H1 (cell line): Measurements from ENCODE around the gene SHPK. TPM values are rescaled to one million over a fixed set of nuclear protein-coding genes. Genes with fewer than 3 reads are reported as not detected.

Source experiments
- CTCF ChIA-PET: fragments of 300-600 bp; sonication (Branson Sonifier 250); formaldehyde crosslinking; loops from one replicate; lab custom pipeline; 2021; ENCODE audit not compliant: partially characterized antibody; lab: Charles Lee
- POLR2A ChIA-PET: fragments of 300-600 bp; sonication (Branson Sonifier 250); formaldehyde crosslinking; loops from one replicate; lab custom pipeline; 2021; ENCODE audit warnings: inconsistent platforms; ENCODE audit not compliant: partially characterized antibody; lab: Charles Lee
- DNase-seq, 2 experiments: peaks; one replicate each; pipeline versions ENCODE4 v3.0.0 to v3.0.0-alpha.2; 2010 to 2022; ENCODE audit warnings: low spot score in 2 of 2, low read depth in 1 of 2, mixed read lengths in 1 of 2
- FAIRE-seq: peaks from 2 replicates; lab custom pipeline; 2011; peaks lifted over from hg19 to GRCh38; lab: Jason Lieb, UNC
- H2AFZ ChIP-seq: 2 replicates; pipeline ENCODE4 v1.8.1; 2012; ENCODE audit warnings: low read length, inconsistent platforms
- H2AK5ac ChIP-seq: 2 replicates; pipeline ENCODE4 v1.6.1; 2013; ENCODE audit warnings: low read depth, low read length
- H2BK120ac ChIP-seq: replicated peaks from 2 replicates; pipeline ENCODE3; 2013; ENCODE audit warnings: low read depth, low read length, inconsistent platforms
- H2BK12ac ChIP-seq: 2 replicates; pipeline ENCODE4 v1.6.1; 2013; ENCODE audit warnings: low read depth, low read length
- H2BK15ac ChIP-seq: 2 replicates; pipeline ENCODE4 v1.6.1; 2013; ENCODE audit warnings: low read length
- H2BK20ac ChIP-seq: 2 replicates; pipeline ENCODE4 v1.6.1; 2013; ENCODE audit warnings: low read length
- H2BK5ac ChIP-seq: 2 replicates; pipeline ENCODE4 v1.6.1; 2013; ENCODE audit warnings: low read depth, low read length
- H3K14ac ChIP-seq: 2 replicates; pipeline ENCODE4 v1.6.1; 2013; ENCODE audit warnings: inconsistent platforms; ENCODE audit not compliant: insufficient read length
- H3K18ac ChIP-seq: 2 replicates; pipeline ENCODE4 v1.6.1; 2013; ENCODE audit warnings: low read length; ENCODE audit errors: extremely low read depth
- H3K23ac ChIP-seq: 2 replicates; pipeline ENCODE4 v1.6.1; 2013; ENCODE audit warnings: inconsistent platforms; ENCODE audit not compliant: insufficient read length
- H3K23me2 ChIP-seq: 2 replicates; pipeline ENCODE4 v1.6.1; 2013; ENCODE audit warnings: low read depth, low read length
- H3K27ac ChIP-seq: 2 replicates; pipeline ENCODE4 v1.6.1; 2011; ENCODE audit warnings: low read depth, low read length, inconsistent platforms
- H3K27me3 ChIP-seq, 4 experiments: replicated peaks in 1 of 4; 1 replicate in 1 of 4; 2 replicates in 3 of 4; pipeline versions ENCODE4 v1.6.1 to v1.8.1; 2011 to 2013; ENCODE audit warnings: low read length in 3 of 4, mild to moderate bottlenecking in 3 of 4, inconsistent platforms in 2 of 4, mixed read lengths in 2 of 4, moderate library complexity in 1 of 4; ENCODE audit not compliant: control insufficient read depth in 3 of 4, insufficient read depth in 3 of 4; ENCODE audit errors: extremely low read depth in 1 of 4
- H3K36me3 ChIP-seq, 4 experiments: 2 replicates each; pipeline versions ENCODE4 v1.6.1 to v1.8.1; 2011 to 2013; ENCODE audit warnings: mild to moderate bottlenecking in 4 of 4, low read length in 3 of 4, moderate library complexity in 2 of 4, control low read depth in 1 of 4, inconsistent platforms in 1 of 4; ENCODE audit not compliant: insufficient read depth in 4 of 4, control insufficient read depth in 2 of 4
- H3K4ac ChIP-seq: replicated peaks from 2 replicates; pipeline ENCODE3; 2013; ENCODE audit warnings: low read length, low read depth, mixed read lengths, inconsistent platforms; ENCODE audit not compliant: insufficient read length
- H3K4me1 ChIP-seq, 4 experiments: replicated peaks in 1 of 4; 1 replicate in 1 of 4; 2 replicates in 3 of 4; pipeline versions ENCODE4 v1.6.1 to v1.8.1; 2011 to 2013; ENCODE audit warnings: low read length in 3 of 4, inconsistent platforms in 2 of 4, mixed read lengths in 1 of 4; ENCODE audit not compliant: insufficient read depth in 4 of 4, control insufficient read depth in 3 of 4
- H3K4me2 ChIP-seq, 2 experiments: 2 replicates each; pipeline versions ENCODE4 v1.6.1 to v1.8.1; 2011 to 2013; ENCODE audit warnings: low read depth in 2 of 2, low read length in 2 of 2, control low read depth in 1 of 2, inconsistent platforms in 1 of 2, mild to moderate bottlenecking in 1 of 2; ENCODE audit not compliant: insufficient read depth in 1 of 2
- H3K4me3 ChIP-seq, 4 experiments: fragments of 200-600, 300-600 bp in 1 of 4; sonication (generic), shearing (Covaris generic), sonication (Bioruptor Twin) in 1 of 4; 2 replicates each; pipeline versions ENCODE4 v1.5.1 to v1.8.1; 2011 to 2016; ENCODE audit warnings: low read length in 4 of 4, low read depth in 3 of 4, control low read depth in 2 of 4, inconsistent platforms in 2 of 4, mild to moderate bottlenecking in 2 of 4, mixed read lengths in 1 of 4, moderate library complexity in 1 of 4; ENCODE audit not compliant: insufficient read depth in 2 of 4; ENCODE audit errors: extremely low read depth in 1 of 4
- H3K56ac ChIP-seq: replicated peaks from 2 replicates; pipeline ENCODE3; 2013; ENCODE audit warnings: low read depth, mild to moderate bottlenecking, mixed read lengths, low read length, inconsistent platforms; ENCODE audit not compliant: insufficient read length
- H3K79me1 ChIP-seq: 2 replicates; pipeline ENCODE4 v1.6.1; 2013; ENCODE audit warnings: low read depth, low read length, control low read depth
- H3K79me2 ChIP-seq, 2 experiments: 2 replicates each; pipeline versions ENCODE4 v1.6.1 to v1.8.1; 2012 to 2013; ENCODE audit warnings: low read length in 2 of 2, mild to moderate bottlenecking in 2 of 2, inconsistent platforms in 1 of 2; ENCODE audit not compliant: insufficient read depth in 2 of 2, control insufficient read depth in 1 of 2
- H3K9ac ChIP-seq, 4 experiments: replicated peaks in 1 of 4; 1 replicate in 1 of 4; 2 replicates in 3 of 4; pipeline versions ENCODE4 v1.6.1 to v1.8.1; 2011 to 2013; ENCODE audit warnings: low read depth in 3 of 4, low read length in 3 of 4, control low read depth in 2 of 4, mild to moderate bottlenecking in 2 of 4, moderate library complexity in 2 of 4, inconsistent platforms in 1 of 4; ENCODE audit errors: extremely low read depth in 1 of 4
- H3K9me3 ChIP-seq, 2 experiments: 2 replicates each; pipeline versions ENCODE4 v1.6.1 to v1.8.1; 2012 to 2013; ENCODE audit warnings: mild to moderate bottlenecking in 2 of 2, moderate library complexity in 2 of 2, control low read depth in 1 of 2, inconsistent platforms in 1 of 2, low read depth in 1 of 2, low read length in 1 of 2, mixed read lengths in 1 of 2; ENCODE audit not compliant: insufficient read depth in 2 of 2
- H4K20me1 ChIP-seq, 2 experiments: replicated peaks in 1 of 2; 2 replicates each; pipeline versions ENCODE3 to v1.8.1; 2011 to 2013; ENCODE audit warnings: inconsistent platforms in 2 of 2, low read length in 2 of 2, mild to moderate bottlenecking in 1 of 2; ENCODE audit not compliant: insufficient read depth in 2 of 2, control insufficient read depth in 1 of 2
- H4K5ac ChIP-seq: 2 replicates; pipeline ENCODE4 v1.6.1; 2013; ENCODE audit warnings: low read length, low read depth, mixed read lengths, inconsistent platforms; ENCODE audit not compliant: insufficient read length
- H4K8ac ChIP-seq: 2 replicates; pipeline ENCODE4 v1.8.0; 2013; ENCODE audit warnings: mild to moderate bottlenecking, moderate library complexity, low read length, inconsistent platforms; ENCODE audit not compliant: insufficient read depth; ENCODE audit errors: extremely low read depth
- H4K91ac ChIP-seq: replicated peaks from 2 replicates; pipeline ENCODE3; 2013; ENCODE audit warnings: low read length, mixed read lengths, inconsistent platforms; ENCODE audit not compliant: insufficient read length
- BCL11A ChIP-seq, 2 experiments: IDR thresholded peaks; one replicate each; pipeline ENCODE4 v1.6.1; 2011; ENCODE audit warnings: low read depth in 2 of 2, low read length in 2 of 2, mild to moderate bottlenecking in 2 of 2
- CEBPB ChIP-seq: IDR thresholded peaks from 2 replicates; pipeline ENCODE4 v1.6.1; 2012; ENCODE audit warnings: low read depth, low read length
- HDAC2 ChIP-seq, 2 experiments: fragments of 300-600 bp in 1 of 2; sonication (generic) in 1 of 2; IDR thresholded peaks; 2 replicates each; pipeline ENCODE4 v1.6.1; 2011 to 2012; ENCODE audit warnings: low read depth in 2 of 2, low read length in 2 of 2, mild to moderate bottlenecking in 2 of 2, moderate library complexity in 2 of 2, borderline replicate concordance in 1 of 2, inconsistent platforms in 1 of 2
- KDM1A ChIP-seq: fragments of 200-600, 300-600 bp; sonication (generic); IDR thresholded peaks from 2 replicates; pipeline ENCODE4 v1.7.1; 2016; ENCODE audit warnings: mild to moderate bottlenecking, low read length, borderline replicate concordance
- NANOG ChIP-seq: IDR thresholded peaks from 2 replicates; pipeline ENCODE4 v1.6.1; 2011; ENCODE audit warnings: low read length, low read depth, mild to moderate bottlenecking, inconsistent platforms; ENCODE audit not compliant: insufficient read depth, poor library complexity, severe bottlenecking
- NRF1 ChIP-seq: IDR thresholded peaks from 2 replicates; pipeline ENCODE4 v1.6.1; 2011; ENCODE audit warnings: mild to moderate bottlenecking, low read depth, low read length, improper control_type of control experiment
- SAP30 ChIP-seq: fragments of 300-600 bp; sonication (generic); IDR thresholded peaks from 2 replicates; pipeline ENCODE4 v1.7.1; 2012; ENCODE audit warnings: low read length, moderate library complexity, mild to moderate bottlenecking, inconsistent platforms; ENCODE audit not compliant: insufficient read depth, insufficient replicate concordance
- SIRT6 ChIP-seq: IDR thresholded peaks from one replicate; pipeline ENCODE4 v1.7.1; 2012; ENCODE audit warnings: low read length, inconsistent platforms
- SP1 ChIP-seq: IDR thresholded peaks from 2 replicates; pipeline ENCODE4 v1.6.1; 2011; ENCODE audit warnings: low read depth, low read length
- SP2 ChIP-seq: IDR thresholded peaks from 2 replicates; pipeline ENCODE4 v1.6.1; 2012; ENCODE audit warnings: mild to moderate bottlenecking, low read length, inconsistent platforms
- TAF1 ChIP-seq: IDR thresholded peaks from 2 replicates; pipeline ENCODE4 v1.6.1; 2011; ENCODE audit warnings: mild to moderate bottlenecking, low read depth, low read length
- TAF7 ChIP-seq: optimal IDR thresholded peaks from 2 replicates; pipeline ENCODE3; 2011; ENCODE audit warnings: low read depth, mild to moderate bottlenecking, inconsistent platforms, low read length, moderate library complexity, borderline replicate concordance
- TBP ChIP-seq: IDR thresholded peaks from 2 replicates; pipeline ENCODE4 v1.6.1; 2011; ENCODE audit warnings: low read depth, low read length, improper control_type of control experiment
- WGBS, 2 experiments: shearing (Covaris generic) in 1 of 2; methylation state at CpG; one replicate each; pipeline versions ENCODE4 v1.1.6 to v1.1.7; 2013 to 2015; ENCODE audit warnings: low lambda C conversion rate in 2 of 2, mixed read lengths in 2 of 2, inconsistent platforms in 1 of 2, low coverage in 1 of 2, missing lambda C conversion rate in 1 of 2; ENCODE audit not compliant: insufficient replicate concordance in 2 of 2, insufficient coverage in 1 of 2, insufficient read length in 1 of 2; ENCODE audit errors: extremely low coverage in 1 of 2, missing lambda C conversion rate in 1 of 2; 5-methylcytosine and 5-hydroxymethylcytosine counted together
- polyA plus RNA-seq, 7 experiments: library from polyadenylated mRNA; depleted of rRNA in 3 of 7; stranded (reverse) in 5 of 7; unstranded in 2 of 7; fragments of >200 nt in 5 of 7; fragments of 200-250 nt in 2 of 7; gene quantifications; 1 replicate in 5 of 7; 2 replicates in 1 of 7; 4 replicates in 1 of 7; pipeline versions ENCODE4 v1.2.1 to v1.2.3, GENCODE V29; 2011 to 2013; ENCODE audit warnings: missing spikeins in 2 of 7, mixed read lengths in 2 of 7
- total RNA-seq: library from RNA; stranded (reverse); fragmentation: NEBNext Ultra II Directional; extraction: Animal tissue kit (Norgen Biotek cat#: 25700); gene quantifications from 2 replicates; pipeline ENCODE4 v1.2.1, GENCODE V29; 2021

The SHPK gene
- total and polyA plus RNA-seq, 2 of the 8 experiments (the other 6 are each of a cell fraction or from before 2014, with no cell fraction given), result 28.6 to 36.7 TPM

GRCh38 chr17:3643889-3644349 lies 7.9 kb upstream of the SHPK start:
- DNase-seq (no peak), FAIRE-seq (no peak)
- H2AK5ac ChIP-seq, result no peak overlapping the region
- ChIA-PET POLR2A (interaction anchor here (2.4 to 18.4 kb wide), 3 partner anchors 8 to 20 kb away, joined by 7 to 194 read pairs (median 16); partner anchors contain the start of genes EMC6, SHPK and TAX1BP3), CTCF (interaction anchor here (1.0 kb wide), 1 partner anchor 39 kb away, joined by 4 read pairs; no protein-coding TSS in a partner anchor)
- no peak overlapping the region for H2BK12ac ChIP-seq
- no peak overlapping the region for H3K14ac ChIP-seq
- no peak overlapping the region for H2AFZ ChIP-seq
- no peak overlapping the region for H2BK5ac ChIP-seq
- H4K8ac ChIP-seq, result no peak overlapping the region
- peaks cover 1 to 2% of the 10 kb centered on the region in 2 experiments for H4K20me1 ChIP-seq
- H3K23me2 ChIP-seq, result no peaks in the 10 kb centered on the region
- H3K56ac ChIP-seq, result no peak overlapping the region
- no peak overlapping the region for H4K5ac ChIP-seq
- no peak overlapping the region for H3K9ac ChIP-seq
- H3K36me3 ChIP-seq, result peaks cover 1 to 12% (median 3%) of the 10 kb centered on the region in 4 experiments; a peak in 6 of 8 replicates
- H2BK120ac ChIP-seq, result no peak overlapping the region
- no peak overlapping the region for H3K4me3 ChIP-seq
- 94% methylated on average over 4 of the region's 4 CpGs; no CpG with 5 or more reads in 1 of the 2 experiments for WGBS, 2 experiments
- H3K79me1 ChIP-seq, result no peaks in the 10 kb centered on the region
- no peak overlapping the region for H2BK15ac ChIP-seq
- peaks cover 0 to 8% (median 4%) of the 10 kb centered on the region in 4 experiments; a peak in 2 of 7 replicates for H3K4me1 ChIP-seq
- H3K27me3 ChIP-seq, result no peaks in the 10 kb centered on the region
- H2BK20ac ChIP-seq, result no peak overlapping the region
- H3K79me2 ChIP-seq, result no peaks in the 10 kb centered on the region; a peak in 1 of 4 replicates
- H3K23ac ChIP-seq, result no peak overlapping the region
- H3K4me2 ChIP-seq, result no peak overlapping the region
- no peaks in the 10 kb centered on the region for H3K9me3 ChIP-seq
- no peak overlapping the region for H3K18ac ChIP-seq
- no peak overlapping the region for H4K91ac ChIP-seq
- H3K27ac ChIP-seq, result no peak overlapping the region
- no peak overlapping the region for H3K4ac ChIP-seq
- TF ChIP-seq TBP (no peak), TAF7 (no peak), KDM1A (no peak), NRF1 (no peak), NANOG (no peak), TAF1 (no peak), CEBPB (no peak), SAP30 (no peak), SP1 (no peak), HDAC2 (IDR thresholded peaks at IDR 0.05; ENCODE audit: borderline replicate concordance in 1 of 2, low read depth in 2 of 2, low read length in 2 of 2) (no peak), SP2 (no peak), SIRT6 (no peak), BCL11A (IDR thresholded peaks at IDR 0.05; ENCODE audit: low read depth in 2 of 2, low read length in 2 of 2) (no peak)
